WTC11 (cell line): Measurements from ENCODE around the gene SBSN. TPM values are rescaled to one million over a fixed set of nuclear protein-coding genes. Genes with fewer than 3 reads are reported as not detected.

ENCODE experiments used
- ATAC-seq: fragments of 200-7000 bp; cut with Tn5 transposase; 2 replicates; pipeline ENCODE4 v1.10.0; 2021; ENCODE audit warnings: mild to moderate bottlenecking, moderate library complexity
- CTCF ChIA-PET: fragments of 300-600 bp; sonication (Branson Sonifier 250); formaldehyde crosslinking; loops from one replicate; lab custom pipeline; 2021; ENCODE audit warnings: antibody characterized with exemption; lab: Charles Lee
- POLR2A ChIA-PET: fragments of 350-600 bp; sonication (Branson Sonifier 250); formaldehyde crosslinking; loops from one replicate; lab custom pipeline; 2021; ENCODE audit warnings: antibody characterized with exemption; lab: Charles Lee
- DNase-seq: peaks from one replicate; pipeline ENCODE4 v3.0.0; 2021; ENCODE audit warnings: low spot score
- H3K27ac Mint-ChIP-seq: 2 replicates; pipeline ENCODE4 v1.8.0; 2021; ENCODE audit warnings: mixed read lengths
- H3K27me3 Mint-ChIP-seq: 2 replicates; pipeline ENCODE4 v1.8.0; 2021; ENCODE audit warnings: low read depth, mild to moderate bottlenecking, moderate library complexity, mixed read lengths
- H3K36me3 Mint-ChIP-seq: 2 replicates; pipeline ENCODE4 v1.8.0; 2021; ENCODE audit warnings: mixed read lengths
- H3K4me1 Mint-ChIP-seq: 2 replicates; pipeline ENCODE4 v1.8.0; 2022; ENCODE audit warnings: mixed read lengths
- H3K4me3 Mint-ChIP-seq: 2 replicates; pipeline ENCODE4 v1.8.0; 2021; ENCODE audit warnings: mild to moderate bottlenecking, moderate library complexity, mixed read lengths
- H3K9me3 Mint-ChIP-seq: 2 replicates; pipeline ENCODE4 v1.8.0; 2021; ENCODE audit warnings: mixed read lengths
- CBFB ChIP-seq: sonication (generic); formaldehyde crosslinking; IDR thresholded peaks from 2 replicates; pipeline ENCODE4 v1.8.1; 2022; ENCODE audit warnings: mild to moderate bottlenecking, low read depth, missing genetic modification reagents
- CREB1 ChIP-seq: sonication (generic); formaldehyde crosslinking; IDR thresholded peaks from 2 replicates; pipeline ENCODE4 v1.8.0; 2023; ENCODE audit warnings: mild to moderate bottlenecking, missing genetic modification reagents
- FOXP1 ChIP-seq: sonication (generic); formaldehyde crosslinking; IDR thresholded peaks from 2 replicates; pipeline ENCODE4 v1.8.0; 2022; ENCODE audit warnings: missing genetic modification reagents, mild to moderate bottlenecking, moderate library complexity, borderline replicate concordance
- GRHL2 ChIP-seq: fragments of 250-450 bp; sonication (Bioruptor Pico); IDR thresholded peaks from 2 replicates; pipeline ENCODE4 v1.8.0; 2022; ENCODE audit warnings: mild to moderate bottlenecking, moderate library complexity; ENCODE audit not compliant: insufficient replicate concordance, severe bottlenecking
- HMGA2 ChIP-seq: fragments of 250-450 bp; sonication (Bioruptor Pico); IDR thresholded peaks from 2 replicates; pipeline ENCODE4 v1.4.0; 2021; ENCODE audit warnings: mild to moderate bottlenecking, moderate library complexity
- NFATC4 ChIP-seq: fragments of 250-450 bp; sonication (Bioruptor Pico); IDR thresholded peaks from 2 replicates; pipeline ENCODE4 v1.9.0; 2021; ENCODE audit warnings: mild to moderate bottlenecking
- NR2C2 ChIP-seq: sonication (generic); formaldehyde crosslinking; IDR thresholded peaks from 2 replicates; pipeline ENCODE4 v1.8.0; 2022; ENCODE audit warnings: mild to moderate bottlenecking, missing genetic modification reagents
- NR3C1 ChIP-seq: sonication (generic); formaldehyde crosslinking; conservative IDR thresholded peaks from 2 replicates; pipeline ENCODE4 v1.8.1; 2023; ENCODE audit warnings: low read depth, mild to moderate bottlenecking, missing genetic modification reagents
- SMAD3 ChIP-seq: sonication (generic); formaldehyde crosslinking; IDR thresholded peaks from 2 replicates; pipeline ENCODE4 v1.8.0; 2022; ENCODE audit warnings: missing genetic modification reagents, mild to moderate bottlenecking, borderline replicate concordance
- TEAD1 ChIP-seq: sonication (generic); formaldehyde crosslinking; IDR thresholded peaks from 2 replicates; pipeline ENCODE4 v1.8.0; 2022; ENCODE audit warnings: mild to moderate bottlenecking, missing genetic modification reagents
- ZNF138 ChIP-seq: sonication (generic); formaldehyde crosslinking; conservative IDR thresholded peaks from 2 replicates; pipeline ENCODE4 v1.8.1; 2022; ENCODE audit warnings: mild to moderate bottlenecking, moderate library complexity, missing genetic modification reagents
- ZNF219 ChIP-seq: sonication (generic); formaldehyde crosslinking; IDR thresholded peaks from 2 replicates; pipeline ENCODE4 v1.8.0; 2023; ENCODE audit warnings: missing genetic modification reagents, mild to moderate bottlenecking, borderline replicate concordance
- ZNF232 ChIP-seq: sonication (generic); formaldehyde crosslinking; IDR thresholded peaks from 2 replicates; pipeline ENCODE4 v1.8.0; 2022; ENCODE audit warnings: mild to moderate bottlenecking, missing genetic modification reagents
- ZNF416 ChIP-seq: fragments of 250-450 bp; sonication (Bioruptor Pico); IDR thresholded peaks from 2 replicates; pipeline ENCODE4 v1.9.0; 2021; ENCODE audit warnings: mild to moderate bottlenecking, inconsistent platforms
- ZNF423 ChIP-seq: fragments of 250-450 bp; sonication (Bioruptor Pico); IDR thresholded peaks from 2 replicates; pipeline ENCODE4 v2.1.2; 2022; ENCODE audit warnings: mild to moderate bottlenecking, moderate library complexity
- total RNA-seq: library from RNA; stranded (reverse); gene quantifications from 3 replicates; pipeline ENCODE4 v1.2.3, GENCODE V29; 2021
- TF ChIP-seq, protein P1 (sequence below): sonication (generic); formaldehyde crosslinking; IDR thresholded peaks from 2 replicates; pipeline ENCODE4 v1.8.1; 2023; ENCODE audit warnings: mild to moderate bottlenecking, missing genetic modification reagents, moderate library complexity
- TF ChIP-seq, protein P2 (sequence below): fragments of 250-450 bp; sonication (Bioruptor Pico); IDR thresholded peaks from 2 replicates; pipeline ENCODE4 v1.9.0; 2021; ENCODE audit warnings: moderate library complexity, mild to moderate bottlenecking, inconsistent platforms, borderline replicate concordance
- TF ChIP-seq, protein P3 (sequence below): sonication (generic); formaldehyde crosslinking; conservative IDR thresholded peaks from 2 replicates; pipeline ENCODE4 v1.8.1; 2022; ENCODE audit warnings: mild to moderate bottlenecking, missing genetic modification reagents
- TF ChIP-seq, protein P4 (sequence below): fragments of 200-600 bp; IDR thresholded peaks from 2 replicates; pipeline ENCODE4 v1.8.0; 2022; ENCODE audit warnings: antibody characterized with exemption
- TF ChIP-seq, protein P5 (sequence below): sonication (generic); formaldehyde crosslinking; IDR thresholded peaks from 2 replicates; pipeline ENCODE4 v1.8.1; 2022; ENCODE audit warnings: missing genetic modification reagents, borderline replicate concordance
- TF ChIP-seq, protein P6 (sequence below): sonication (generic); formaldehyde crosslinking; IDR thresholded peaks from 2 replicates; pipeline ENCODE4 v1.8.1; 2022; ENCODE audit warnings: mild to moderate bottlenecking, moderate library complexity, missing genetic modification reagents

SBSN gene
- total RNA-seq, 1 experiment from 2014 or later, result 0.15 TPM

DNA sequence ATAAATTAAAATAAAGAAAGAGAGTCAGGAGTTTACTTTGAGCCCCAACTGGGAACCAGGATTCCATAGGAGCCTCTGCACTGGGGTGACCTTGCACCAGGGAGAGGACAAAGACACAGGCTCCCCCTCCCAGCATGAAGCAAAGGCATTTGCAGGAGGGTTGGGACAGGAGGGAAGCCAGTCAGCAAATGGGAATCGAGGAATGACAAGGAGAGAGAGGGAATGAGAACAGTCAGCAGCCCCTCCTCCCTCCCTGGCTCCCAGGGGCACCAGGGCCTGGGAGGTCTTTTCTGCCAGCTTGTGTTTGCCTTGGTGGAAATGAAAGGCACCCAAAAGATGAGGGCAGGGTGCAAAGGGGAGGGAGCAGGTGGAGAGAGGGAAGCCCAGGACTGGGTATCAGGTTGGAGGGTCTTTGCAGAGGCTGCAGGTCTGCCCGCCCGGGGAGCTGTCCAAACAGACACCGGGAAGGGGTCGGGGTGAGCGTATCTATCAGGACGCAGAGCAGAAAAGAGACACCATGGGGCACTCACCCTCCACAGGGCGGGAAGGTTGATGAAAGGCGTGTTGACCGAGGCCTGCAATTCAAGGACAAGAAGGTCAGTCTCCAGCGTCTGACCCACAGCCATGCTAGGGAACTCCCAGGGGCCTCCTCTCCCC is 3.8 kb downstream of the SBSN start:
- H3K4me3 Mint-ChIP-seq, result peak overlapping the region; percentile 65
- POLR2A ChIA-PET, result interaction anchor here (1.0 kb wide), 1 partner anchor 14 kb away, joined by 4 read pairs; no protein-coding TSS in a partner anchor
- peak; percentile 32 for DNase-seq
- 0 out of 2 replicates have a peak, but pooled peaks cover 4% of the 10 kb centered on the region for H3K9me3 Mint-ChIP-seq
- no peak overlapping the region for H3K27ac Mint-ChIP-seq
- CTCF ChIA-PET, result interaction anchor here (1.2 to 3.2 kb wide), 6 partner anchors 10 to 94 kb away, joined by 3 to 17 read pairs (median 4); no protein-coding TSS in a partner anchor
- peak; percentile 29; the same call in 1 of the 2 replicates for TF ChIP-seq ZNF423 (CRISPR knock-in tag)
- TF ChIP-seq, protein P1, sequence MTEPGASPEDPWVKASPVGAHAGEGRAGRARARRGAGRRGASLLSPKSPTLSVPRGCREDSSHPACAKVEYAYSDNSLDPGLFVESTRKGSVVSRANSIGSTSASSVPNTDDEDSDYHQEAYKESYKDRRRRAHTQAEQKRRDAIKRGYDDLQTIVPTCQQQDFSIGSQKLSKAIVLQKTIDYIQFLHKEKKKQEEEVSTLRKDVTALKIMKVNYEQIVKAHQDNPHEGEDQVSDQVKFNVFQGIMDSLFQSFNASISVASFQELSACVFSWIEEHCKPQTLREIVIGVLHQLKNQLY (CRISPR knock-in tag), result no peak
- TF ChIP-seq FOXP1 (CRISPR knock-in tag), result no peak
- H3K36me3 Mint-ChIP-seq, result no peaks in the 10 kb centered on the region
- peaks cover 39% of the 10 kb centered on the region for H3K4me1 Mint-ChIP-seq
- H3K27me3 Mint-ChIP-seq, result peaks cover 8% of the 10 kb centered on the region
- ATAC-seq, result peak; percentile 70

DNA sequence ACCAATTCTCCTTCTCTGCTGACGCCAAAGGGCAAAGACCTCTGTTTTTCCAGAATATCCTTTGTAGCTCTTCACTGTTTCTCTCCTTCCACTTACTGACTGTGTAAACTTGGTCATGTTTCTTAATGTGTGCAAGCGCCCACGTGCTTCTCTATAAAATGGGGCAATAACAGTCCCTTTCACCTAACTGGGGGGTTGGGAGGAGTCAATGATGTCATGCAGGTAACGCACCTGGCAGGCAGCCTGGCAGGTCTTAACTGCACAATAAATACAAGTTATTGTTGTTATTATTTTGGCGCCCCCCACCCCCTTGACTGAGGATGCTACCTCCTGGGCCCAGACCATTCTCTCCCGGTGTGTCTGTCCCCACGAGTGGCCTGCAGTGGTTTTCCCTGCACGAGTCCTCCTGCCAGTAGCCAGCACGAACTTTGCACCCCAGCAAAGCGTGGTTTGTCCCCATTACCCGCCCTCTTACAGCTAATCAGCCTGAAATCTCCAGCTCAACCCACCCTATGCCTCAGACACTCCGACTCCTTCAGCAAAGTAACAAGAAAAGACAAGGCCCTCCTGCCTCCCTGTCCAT is 5.3 kb downstream of the SBSN start:
- Mint-ChIP-seq H3K4me3 (no peak overlapping the region), H3K36me3 (no peaks in the 10 kb centered on the region), H3K4me1 (peaks cover 39% of the 10 kb centered on the region), H3K27ac (no peak overlapping the region), H3K27me3 (no peaks in the 10 kb centered on the region; the same call in 1 of the 2 replicates), H3K9me3 (0 out of 2 replicates have a peak, but pooled peaks cover 2% of the 10 kb centered on the region)
- no peak for DNase-seq
- CTCF ChIA-PET, result interaction anchor here (1.3 kb wide), 1 partner anchor 28 kb away, joined by 3 read pairs; no protein-coding TSS in a partner anchor
- POLR2A ChIA-PET, result no interaction called here
- TF ChIP-seq CREB1 (no peak), NR3C1 (no peak), ZNF219 (CRISPR knock-in tag) (no peak), ZNF232 (CRISPR knock-in tag) (no peak), ZNF416 (CRISPR knock-in tag) (no peak), NR2C2 (no peak), GRHL2 (CRISPR knock-in tag) (no peak)
- TF ChIP-seq, protein P2, sequence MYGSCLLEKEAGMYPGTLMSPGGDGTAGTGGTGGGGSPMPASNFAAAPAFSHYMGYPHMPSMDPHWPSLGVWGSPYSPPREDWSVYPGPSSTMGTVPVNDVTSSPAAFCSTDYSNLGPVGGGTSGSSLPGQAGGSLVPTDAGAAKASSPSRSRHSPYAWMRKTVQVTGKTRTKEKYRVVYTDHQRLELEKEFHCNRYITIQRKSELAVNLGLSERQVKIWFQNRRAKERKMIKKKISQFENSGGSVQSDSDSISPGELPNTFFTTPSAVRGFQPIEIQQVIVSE, result no peak
- TF ChIP-seq, protein P3, sequence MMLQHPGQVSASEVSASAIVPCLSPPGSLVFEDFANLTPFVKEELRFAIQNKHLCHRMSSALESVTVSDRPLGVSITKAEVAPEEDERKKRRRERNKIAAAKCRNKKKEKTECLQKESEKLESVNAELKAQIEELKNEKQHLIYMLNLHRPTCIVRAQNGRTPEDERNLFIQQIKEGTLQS, result no peak
- no peak for ATAC-seq

DNA sequence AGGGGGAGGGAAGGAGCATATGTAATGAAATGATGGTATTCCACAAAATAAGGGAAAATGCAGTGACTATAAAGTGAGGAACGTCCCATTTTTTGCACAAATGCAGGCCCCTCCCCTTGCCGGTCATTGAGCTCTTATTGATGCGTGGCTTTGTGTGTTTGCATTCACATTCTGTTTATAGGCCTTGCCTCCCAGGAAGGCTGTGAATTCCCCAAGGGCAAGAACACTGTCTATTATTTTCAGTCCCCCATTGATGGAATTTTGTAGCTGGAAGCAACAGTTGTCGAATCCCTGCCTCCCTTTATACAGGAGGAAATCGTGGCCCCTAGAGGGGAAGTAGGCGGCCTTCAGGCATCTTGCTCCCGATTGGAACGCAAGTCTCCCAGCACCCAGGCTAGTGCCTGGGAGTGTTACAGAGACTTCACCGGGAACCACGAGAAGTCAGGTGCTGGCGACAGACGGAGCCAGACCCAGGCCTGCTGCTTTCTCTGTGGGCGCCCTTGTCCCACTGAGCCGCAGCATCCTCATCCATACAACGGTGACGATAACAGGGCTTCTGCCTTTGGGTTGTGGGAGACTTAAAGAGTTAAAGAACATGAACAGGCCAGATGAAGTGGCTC is 6.9 kb downstream of the SBSN start:
- Mint-ChIP-seq H3K27me3 (no peaks in the 10 kb centered on the region; the same call in 1 of the 2 replicates), H3K4me1 (peaks cover 39% of the 10 kb centered on the region), H3K36me3 (no peaks in the 10 kb centered on the region), H3K4me3 (no peak overlapping the region), H3K9me3 (no peaks in the 10 kb centered on the region), H3K27ac (peak overlapping the region; percentile 76; the same call in 1 of the 2 replicates)
- CTCF ChIA-PET, result interaction anchor here (0.6 to 2.6 kb wide), 5 partner anchors 11 to 168 kb away, joined by 3 to 18 read pairs (median 4); no protein-coding TSS in a partner anchor
- DNase-seq, result no peak
- TF ChIP-seq TEAD1 (CRISPR knock-in tag), result no peak
- no peak for TF ChIP-seq SMAD3 (CRISPR knock-in tag)
- no peak for TF ChIP-seq HMGA2 (CRISPR knock-in tag)
- no peak for TF ChIP-seq NFATC4 (CRISPR knock-in tag)
- ATAC-seq, result peak; percentile 43
- POLR2A ChIA-PET, result no interaction called here

DNA sequence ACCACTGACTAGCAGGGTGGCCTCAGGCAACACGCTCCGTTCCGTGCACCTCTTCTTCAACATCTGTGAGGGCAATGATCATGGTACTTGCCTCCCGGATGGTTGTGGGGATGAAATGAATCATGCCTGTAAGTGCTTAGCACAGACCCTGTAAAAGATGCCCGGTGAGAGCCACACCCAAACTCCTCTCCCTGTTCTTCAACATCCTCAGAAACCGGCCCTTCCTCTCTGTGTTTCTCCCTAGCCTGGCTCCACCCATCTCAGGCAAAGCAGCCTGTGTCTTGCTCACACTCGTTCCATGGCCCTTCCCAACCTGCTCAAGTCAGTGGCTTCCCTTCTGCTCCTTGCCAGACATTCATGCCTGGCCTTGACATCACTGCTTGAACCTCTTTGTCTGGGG is 8.8 kb downstream of the SBSN start:
- Mint-ChIP-seq H3K27me3 (no peaks in the 10 kb centered on the region; the same call in 1 of the 2 replicates), H3K36me3 (no peaks in the 10 kb centered on the region), H3K27ac (no peak overlapping the region), H3K4me1 (peaks cover 33% of the 10 kb centered on the region), H3K9me3 (no peaks in the 10 kb centered on the region), H3K4me3 (no peak overlapping the region)
- CTCF ChIA-PET, result interaction anchor here (0.9 kb wide), 1 partner anchor 9 kb away, joined by 4 read pairs; no protein-coding TSS in a partner anchor
- POLR2A ChIA-PET, result interaction anchor here (0.5 kb wide), 1 partner anchor 141 kb away, joined by 3 read pairs; no protein-coding TSS in a partner anchor
- ATAC-seq (no peak; the same call in 1 of the 2 replicates), DNase-seq (no peak)
- TF ChIP-seq CBFB (CRISPR knock-in tag) (no peak), ZNF138 (CRISPR knock-in tag) (no peak)
- TF ChIP-seq, protein P4, sequence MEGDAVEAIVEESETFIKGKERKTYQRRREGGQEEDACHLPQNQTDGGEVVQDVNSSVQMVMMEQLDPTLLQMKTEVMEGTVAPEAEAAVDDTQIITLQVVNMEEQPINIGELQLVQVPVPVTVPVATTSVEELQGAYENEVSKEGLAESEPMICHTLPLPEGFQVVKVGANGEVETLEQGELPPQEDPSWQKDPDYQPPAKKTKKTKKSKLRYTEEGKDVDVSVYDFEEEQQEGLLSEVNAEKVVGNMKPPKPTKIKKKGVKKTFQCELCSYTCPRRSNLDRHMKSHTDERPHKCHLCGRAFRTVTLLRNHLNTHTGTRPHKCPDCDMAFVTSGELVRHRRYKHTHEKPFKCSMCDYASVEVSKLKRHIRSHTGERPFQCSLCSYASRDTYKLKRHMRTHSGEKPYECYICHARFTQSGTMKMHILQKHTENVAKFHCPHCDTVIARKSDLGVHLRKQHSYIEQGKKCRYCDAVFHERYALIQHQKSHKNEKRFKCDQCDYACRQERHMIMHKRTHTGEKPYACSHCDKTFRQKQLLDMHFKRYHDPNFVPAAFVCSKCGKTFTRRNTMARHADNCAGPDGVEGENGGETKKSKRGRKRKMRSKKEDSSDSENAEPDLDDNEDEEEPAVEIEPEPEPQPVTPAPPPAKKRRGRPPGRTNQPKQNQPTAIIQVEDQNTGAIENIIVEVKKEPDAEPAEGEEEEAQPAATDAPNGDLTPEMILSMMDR, result no peak
- TF ChIP-seq, protein P5, sequence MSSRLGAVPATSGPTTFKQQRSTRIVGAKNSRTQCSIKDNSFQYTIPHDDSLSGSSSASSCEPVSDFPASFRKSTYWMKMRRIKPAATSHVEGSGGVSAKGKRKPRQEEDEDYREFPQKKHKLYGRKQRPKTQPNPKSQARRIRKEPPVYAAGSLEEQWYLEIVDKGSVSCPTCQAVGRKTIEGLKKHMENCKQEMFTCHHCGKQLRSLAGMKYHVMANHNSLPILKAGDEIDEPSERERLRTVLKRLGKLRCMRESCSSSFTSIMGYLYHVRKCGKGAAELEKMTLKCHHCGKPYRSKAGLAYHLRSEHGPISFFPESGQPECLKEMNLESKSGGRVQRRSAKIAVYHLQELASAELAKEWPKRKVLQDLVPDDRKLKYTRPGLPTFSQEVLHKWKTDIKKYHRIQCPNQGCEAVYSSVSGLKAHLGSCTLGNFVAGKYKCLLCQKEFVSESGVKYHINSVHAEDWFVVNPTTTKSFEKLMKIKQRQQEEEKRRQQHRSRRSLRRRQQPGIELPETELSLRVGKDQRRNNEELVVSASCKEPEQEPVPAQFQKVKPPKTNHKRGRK (CRISPR knock-in tag), result no peak
- TF ChIP-seq, protein P6, sequence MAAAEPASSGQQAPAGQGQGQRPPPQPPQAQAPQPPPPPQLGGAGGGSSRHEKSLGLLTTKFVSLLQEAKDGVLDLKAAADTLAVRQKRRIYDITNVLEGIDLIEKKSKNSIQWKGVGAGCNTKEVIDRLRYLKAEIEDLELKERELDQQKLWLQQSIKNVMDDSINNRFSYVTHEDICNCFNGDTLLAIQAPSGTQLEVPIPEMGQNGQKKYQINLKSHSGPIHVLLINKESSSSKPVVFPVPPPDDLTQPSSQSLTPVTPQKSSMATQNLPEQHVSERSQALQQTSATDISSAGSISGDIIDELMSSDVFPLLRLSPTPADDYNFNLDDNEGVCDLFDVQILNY, result no peak
